NCI-H345 (cell line): ENCODE results near the gene ALAS1.
"Not testable (repeated sequence)": the region's sequence is repeated elsewhere in the genome, so short reads cannot be mapped to it uniquely, and the experiment has no call there.

Source experiments
- DNase-seq: peaks from one replicate; lab custom pipeline; 2025; lab: John Stamatoyannopoulos, UW

ALAS1 gene

GRCh38 chr3:52197842-52198625, at the start of gene ALAS1:
TSS of gene ALAS1 (plus strand) at chr3:52198160. CDS start at chr3:52199242, 1,082 bp downstream.
- DNase-seq: peak; percentile 77

GRCh38 chr3:52149021-52149420, 48.9 kb upstream of the ALAS1 start:
- DNase-seq: no peak

GRCh38 chr3:52149726-52150125, 48.2 kb upstream of the ALAS1 start:
- DNase-seq: no peak

- no peak for DNase-seq
Measured at GRCh38 chr3:52150357-52150756, 47.6 kb upstream of the ALAS1 start.

- DNase-seq: no peak
Measured at GRCh38 chr3:52150860-52151259, 47.1 kb upstream of the ALAS1 start.

- not testable (repeated sequence) for DNase-seq
Measured at GRCh38 chr3:52151991-52152390, 46.0 kb upstream of the ALAS1 start.

- DNase-seq: peak; percentile 74
Measured at GRCh38 chr3:52153389-52154096, 44.4 kb upstream of the ALAS1 start.

GRCh38 chr3:52154135-52155094, 43.5 kb upstream of the ALAS1 start, which contains the start of gene POC1A:
TSS of gene POC1A (minus strand) at chr3:52154423. CDS start at chr3:52154372, 51 bp downstream.
- DNase-seq: peak; percentile 94

GRCh38 chr3:52155912-52156311, 42.0 kb upstream of the ALAS1 start:
- DNase-seq: no peak

- no peak for DNase-seq
Measured at GRCh38 chr3:52159503-52159902, 38.5 kb upstream of the ALAS1 start.

GRCh38 chr3:52162250-52162872, 35.6 kb upstream of the ALAS1 start:
- no peak for DNase-seq

GRCh38 chr3:52167240-52167639, 30.7 kb upstream of the ALAS1 start:
- DNase-seq: no peak

GRCh38 chr3:52170217-52170616, 27.7 kb upstream of the ALAS1 start:
- DNase-seq: not testable (repeated sequence)

- DNase-seq: no peak
Measured at GRCh38 chr3:52171514-52172261, 26.3 kb upstream of the ALAS1 start.

GRCh38 chr3:52172262-52172757, 25.6 kb upstream of the ALAS1 start:
- DNase-seq: no peak

GRCh38 chr3:52173101-52173500, 24.9 kb upstream of the ALAS1 start:
- no peak for DNase-seq

- DNase-seq: no peak
Measured at GRCh38 chr3:52174896-52175295, 23.1 kb upstream of the ALAS1 start.

- no peak for DNase-seq
Measured at GRCh38 chr3:52175416-52176179, 22.4 kb upstream of the ALAS1 start.

- no peak for DNase-seq
Measured at GRCh38 chr3:52176180-52176752, 21.7 kb upstream of the ALAS1 start.
